HCT116 (cell line): ENCODE measurements around the gene CLCN4. TPM values are rescaled to one million over a fixed set of nuclear protein-coding genes. Genes with fewer than 3 reads are reported as not detected.
A peak's percentile ranks its signal among the peaks of the same experiment; 100 is the strongest.

ENCODE experiments used
- ATAC-seq: fragments of 200-7000 bp; cut with Tn5 transposase; 2 replicates; pipeline ENCODE4 v1.9.1; 2020; ENCODE audit warnings: mild to moderate bottlenecking, moderate library complexity
- BruUV-seq: library from RNA; stranded (reverse); fragments of 400-500 nt; replicated peaks from 2 replicates; lab custom pipeline; 2021; lab: Mats Ljungman, UMichigan
- CTCF ChIA-PET: fragments of 300-600 bp; sonication (Branson Sonifier 250); formaldehyde crosslinking; loops from one replicate; lab custom pipeline; 2021; ENCODE audit warnings: antibody characterized with exemption; lab: Charles Lee
- POLR2A ChIA-PET: fragments of 300-600, 350-600 bp; sonication (Branson Sonifier 250); formaldehyde crosslinking; loops from one replicate; lab custom pipeline; 2021; ENCODE audit warnings: antibody characterized with exemption; lab: Charles Lee
- RAD21 ChIA-PET, 2 experiments: fragments of 300-600 bp; sonication (Branson Sonifier 250); formaldehyde crosslinking; loops; one replicate each; lab custom pipeline; 2023; ENCODE audit warnings: low total read pairs in 2 of 2; ENCODE audit not compliant: uncharacterized antibody in 2 of 2, unreplicated experiment in 2 of 2, low non-redundant PET in 1 of 2; lab: Charles Lee
- DNase-seq: peaks from one replicate; pipeline ENCODE4 v3.0.0-alpha.2; 2010; ENCODE audit warnings: low read depth, low spot score
- H2AFZ ChIP-seq: fragments of 200-600 bp; shearing (Covaris generic), sonication (generic); 2 replicates; pipeline ENCODE4 v1.6.1; 2017; ENCODE audit warnings: low read depth, mixed run types, mixed read lengths, antibody characterized with exemption, low read length; ENCODE audit not compliant: poor library complexity, severe bottlenecking
- H3K27ac ChIP-seq: 2 replicates; pipeline ENCODE4 v1.5.1; 2012; ENCODE audit warnings: low read depth, low read length
- H3K27me3 ChIP-seq: fragments of 200-600 bp; sonication (generic); 2 replicates; pipeline ENCODE4 v1.6.1; 2016; ENCODE audit warnings: mixed run types, low read length, mixed read lengths; ENCODE audit not compliant: insufficient read depth
- H3K36me3 ChIP-seq, 2 experiments: fragments of 200-500 bp in 1 of 2; fragments of 200-600 bp in 1 of 2; sonication (Bioruptor generic) in 1 of 2; sonication (generic) in 1 of 2; 2 replicates each; pipeline versions ENCODE4 v1.5.1 to v1.6.1; 2014 to 2016; ENCODE audit warnings: low read length in 2 of 2, inconsistent platforms in 1 of 2, mixed read lengths in 1 of 2, mixed run types in 1 of 2; ENCODE audit not compliant: insufficient read depth in 2 of 2, control insufficient read depth in 1 of 2
- H3K4me1 ChIP-seq, 2 experiments: fragments of 200-600 bp in 1 of 2; sonication (generic) in 1 of 2; 2 replicates each; pipeline versions ENCODE4 v1.5.1 to v1.6.1; 2012 to 2017; ENCODE audit warnings: low read length in 2 of 2, inconsistent platforms in 1 of 2, mild to moderate bottlenecking in 1 of 2, mixed read lengths in 1 of 2, mixed run types in 1 of 2, moderate library complexity in 1 of 2; ENCODE audit not compliant: insufficient read depth in 2 of 2, control insufficient read depth in 1 of 2
- H3K4me2 ChIP-seq: fragments of 200-600 bp; sonication (generic); 2 replicates; pipeline ENCODE4 v1.6.1; 2017; ENCODE audit warnings: mixed run types, low read length, mixed read lengths
- H3K4me3 ChIP-seq, 2 experiments: fragments of 200-600 bp in 1 of 2; sonication (generic) in 1 of 2; replicated peaks in 1 of 2; 2 replicates each; pipeline ENCODE4 v1.5.1; 2011 to 2016; ENCODE audit warnings: low read length in 2 of 2, control low read depth in 1 of 2, low read depth in 1 of 2, mild to moderate bottlenecking in 1 of 2, mixed read lengths in 1 of 2, mixed run types in 1 of 2
- H3K79me2 ChIP-seq: fragments of 200-600 bp; sonication (generic); 2 replicates; pipeline ENCODE4 v1.6.1; 2017; ENCODE audit warnings: mild to moderate bottlenecking, mixed run types, low read length, moderate library complexity, mixed read lengths; ENCODE audit not compliant: insufficient read depth
- H3K9ac ChIP-seq: fragments of 200-600 bp; sonication (generic); 2 replicates; pipeline ENCODE4 v1.6.1; 2016; ENCODE audit warnings: low read length, mixed read lengths
- H3K9me2 ChIP-seq: fragments of 200-600 bp; sonication (generic), shearing (Covaris generic); 2 replicates; pipeline ENCODE4 v1.6.1; 2017; ENCODE audit warnings: mixed run types, mild to moderate bottlenecking, moderate library complexity; ENCODE audit not compliant: insufficient read depth
- H3K9me3 ChIP-seq, 2 experiments: fragments of 200-500 bp in 1 of 2; fragments of 200-600 bp in 1 of 2; sonication (Bioruptor generic) in 1 of 2; sonication (generic) in 1 of 2; 2 replicates each; pipeline ENCODE4 v1.6.1; 2014 to 2017; ENCODE audit warnings: low read length in 2 of 2, mixed read lengths in 2 of 2, inconsistent platforms in 1 of 2, low read depth in 1 of 2, mild to moderate bottlenecking in 1 of 2, mixed run types in 1 of 2, moderate library complexity in 1 of 2; ENCODE audit not compliant: control insufficient read depth in 1 of 2, insufficient read depth in 1 of 2
- H4K20me1 ChIP-seq: fragments of 200-600 bp; sonication (generic), shearing (Covaris generic); 2 replicates; pipeline ENCODE4 v1.6.1; 2017; ENCODE audit warnings: mixed run types, mild to moderate bottlenecking, moderate library complexity; ENCODE audit not compliant: insufficient read depth
- CBX3 ChIP-seq: IDR thresholded peaks from 2 replicates; pipeline ENCODE4 v1.6.1; 2012; ENCODE audit warnings: low read depth
- CEBPB ChIP-seq: IDR thresholded peaks from 2 replicates; pipeline ENCODE4 v1.6.1; 2012; ENCODE audit warnings: low read depth
- EGR1 ChIP-seq: IDR thresholded peaks from 2 replicates; pipeline ENCODE4 v1.6.1; 2012; ENCODE audit warnings: low read depth
- ELF1 ChIP-seq: IDR thresholded peaks from 2 replicates; pipeline ENCODE4 v1.6.1; 2012; ENCODE audit warnings: low read depth, borderline replicate concordance
- EZH2 ChIP-seq: fragments of 200-600 bp; sonication (generic); IDR thresholded peaks from 2 replicates; pipeline ENCODE4 v1.6.1; 2017; ENCODE audit warnings: antibody characterized with exemption, mixed run types
- EZH2phosphoT487 ChIP-seq: fragments of 200-600 bp; IDR thresholded peaks from 2 replicates; pipeline ENCODE4 v1.6.1; 2018; ENCODE audit warnings: antibody characterized with exemption, borderline replicate concordance
- FOSL1 ChIP-seq: IDR thresholded peaks from 2 replicates; pipeline ENCODE4 v1.6.1; 2012; ENCODE audit warnings: low read depth
- JUND ChIP-seq: IDR thresholded peaks from 2 replicates; pipeline ENCODE4 v1.6.1; 2012
- POLR2AphosphoS5 ChIP-seq: IDR thresholded peaks from 2 replicates; pipeline ENCODE4 v1.6.1; 2011; ENCODE audit warnings: mild to moderate bottlenecking, low read depth, low read length, moderate library complexity
- SIN3A ChIP-seq: IDR thresholded peaks from 2 replicates; pipeline ENCODE4 v1.6.1; 2012; ENCODE audit warnings: low read depth
- SP1 ChIP-seq: IDR thresholded peaks from 2 replicates; pipeline ENCODE4 v1.6.1; 2012; ENCODE audit warnings: low read depth
- SRF ChIP-seq: IDR thresholded peaks from 2 replicates; pipeline ENCODE4 v1.6.1; 2012; ENCODE audit warnings: low read depth
- TCF7L2 ChIP-seq: IDR thresholded peaks from 2 replicates; pipeline ENCODE4 v1.7.0; 2011; ENCODE audit warnings: borderline replicate concordance, inconsistent platforms; ENCODE audit not compliant: insufficient read depth, insufficient read length; ENCODE audit errors: extremely low read depth
- YY1 ChIP-seq: IDR thresholded peaks from 2 replicates; pipeline ENCODE4 v1.6.1; 2011; ENCODE audit warnings: low read length, low read depth, moderate library complexity, mild to moderate bottlenecking; ENCODE audit not compliant: insufficient replicate concordance; ENCODE audit errors: extremely low read depth
- ZBTB33 ChIP-seq: IDR thresholded peaks from 2 replicates; pipeline ENCODE4 v1.6.1; 2011; ENCODE audit warnings: mild to moderate bottlenecking, low read length, moderate library complexity; ENCODE audit not compliant: insufficient replicate concordance; ENCODE audit errors: extremely low read depth
- ZFX ChIP-seq: fragments of 450-650 bp; IDR thresholded peaks from 2 replicates; pipeline ENCODE4 v1.6.1; 2017
- ZNF274 ChIP-seq: fragments of 200-500 bp; sonication (Bioruptor generic); IDR thresholded peaks from 2 replicates; pipeline ENCODE4 v1.6.1; 2014; ENCODE audit warnings: mild to moderate bottlenecking, low read depth, low read length, inconsistent platforms
- intact Hi-C: fragments of 100-400 bp; cut with micrococcal nuclease; formaldehyde crosslinking; loops from 2 replicates; pipeline ENCODE4 v1.10.0; 2022
- total RNA-seq: library from RNA; stranded (reverse); gene quantifications from one replicate; pipeline ENCODE4 v1.2.1, GENCODE V29; 2021; ENCODE audit not compliant: unreplicated experiment
- TF ChIP-seq, protein P1 (sequence below): IDR thresholded peaks from 2 replicates; pipeline ENCODE4 v1.6.1; 2012
- TF ChIP-seq, protein P2 (sequence below): IDR thresholded peaks from 2 replicates; pipeline ENCODE4 v1.6.1; 2012
- TF ChIP-seq, protein P3 (sequence below), 3 experiments: fragments of 200-600 bp in 1 of 3; sonication (generic) in 1 of 3; IDR thresholded peaks in 2 of 3; conservative IDR thresholded peaks in 1 of 3; 2 replicates each; pipeline ENCODE4 v1.5.1; 2012 to 2017; ENCODE audit warnings: low read depth in 2 of 3, low read length in 2 of 3, antibody characterized with exemption in 1 of 3, borderline replicate concordance in 1 of 3, control low read depth in 1 of 3, mild to moderate bottlenecking in 1 of 3, mixed read lengths in 1 of 3, mixed run types in 1 of 3, moderate library complexity in 1 of 3; ENCODE audit not compliant: insufficient read depth in 1 of 3

The CLCN4 gene
- total RNA-seq, 1 experiment from 2014 or later = 3.1 TPM

DNA sequence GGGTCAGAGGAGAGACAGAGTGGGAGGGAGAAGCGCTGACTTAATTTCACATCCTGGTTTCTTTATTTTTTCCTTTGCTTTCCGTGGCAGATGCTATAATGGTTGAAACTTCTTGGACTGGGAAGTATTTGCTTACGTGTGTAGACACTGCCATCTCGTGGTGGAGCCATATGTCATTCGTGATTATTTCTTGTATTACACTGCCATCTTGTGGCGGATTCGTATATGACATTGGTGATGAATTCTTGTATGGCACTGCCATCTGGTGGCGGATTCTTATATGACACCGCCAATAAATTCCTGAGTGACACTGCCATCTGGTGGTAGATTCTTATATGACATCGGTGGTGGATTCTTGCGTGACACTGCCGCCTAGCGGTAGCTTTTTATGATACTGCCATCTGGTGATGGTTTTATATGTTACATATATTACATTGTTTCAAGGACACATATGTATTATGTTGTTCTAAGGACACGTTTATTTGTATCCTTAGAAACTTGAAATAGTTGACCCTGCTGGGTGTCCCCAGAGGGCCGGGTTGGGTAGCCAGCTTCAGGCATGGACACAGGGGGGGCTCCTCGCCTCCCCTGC is 37.3 kb upstream of the CLCN4 start:
- Histone ChIP-seq H3K79me2 (no peaks in the 10 kb centered on the region), H3K27me3 (no peaks in the 10 kb centered on the region), H2AFZ (no peak overlapping the region), H3K4me1 (no peaks in the 10 kb centered on the region), H3K4me3 (no peak overlapping the region), H3K9me3 (peaks cover 8 to 20% of the 10 kb centered on the region in 2 experiments; a peak in 2 of 4 replicates), H3K9me2 (no peaks in the 10 kb centered on the region), H3K9ac (no peak overlapping the region), H3K36me3 (no peaks in the 10 kb centered on the region), H4K20me1 (no peaks in the 10 kb centered on the region), H3K27ac (no peak overlapping the region), H3K4me2 (no peak overlapping the region)
- DNase-seq = peak; percentile 73
- intact Hi-C loops = loop anchor here (1.0 to 5.0 kb wide), 7 partner anchors 124 to 1372 kb away; no protein-coding TSS in a partner anchor
- no TSS peak for BruUV-seq
- RAD21 ChIA-PET = no interaction called here
- CTCF ChIA-PET = no interaction called here
- ATAC-seq = peak; percentile 40
- POLR2A ChIA-PET = no interaction called here
- TF ChIP-seq SIN3A (no peak), FOSL1 (no peak), SRF (peak; percentile 81), YY1 (peak; percentile 27), CBX3 (peak; percentile 91), ZBTB33 (peak; percentile 30), TCF7L2 (no peak), EZH2 (no peak), CEBPB (0 out of 2 replicates have a peak, but pooled peaks have one; percentile 39), ELF1 (no peak), ZNF274 (no peak), EGR1 (no peak), POLR2AphosphoS5 (peak; percentile 72), JUND (no peak), SP1 (peak; percentile 32), ZFX (no peak), EZH2phosphoT487 (no peak)
- TF ChIP-seq, protein P1, sequence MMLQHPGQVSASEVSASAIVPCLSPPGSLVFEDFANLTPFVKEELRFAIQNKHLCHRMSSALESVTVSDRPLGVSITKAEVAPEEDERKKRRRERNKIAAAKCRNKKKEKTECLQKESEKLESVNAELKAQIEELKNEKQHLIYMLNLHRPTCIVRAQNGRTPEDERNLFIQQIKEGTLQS = no peak
- TF ChIP-seq, protein P2, sequence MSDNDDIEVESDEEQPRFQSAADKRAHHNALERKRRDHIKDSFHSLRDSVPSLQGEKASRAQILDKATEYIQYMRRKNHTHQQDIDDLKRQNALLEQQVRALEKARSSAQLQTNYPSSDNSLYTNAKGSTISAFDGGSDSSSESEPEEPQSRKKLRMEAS = no peak; the same call in 1 of the 2 replicates
- TF ChIP-seq, protein P3, sequence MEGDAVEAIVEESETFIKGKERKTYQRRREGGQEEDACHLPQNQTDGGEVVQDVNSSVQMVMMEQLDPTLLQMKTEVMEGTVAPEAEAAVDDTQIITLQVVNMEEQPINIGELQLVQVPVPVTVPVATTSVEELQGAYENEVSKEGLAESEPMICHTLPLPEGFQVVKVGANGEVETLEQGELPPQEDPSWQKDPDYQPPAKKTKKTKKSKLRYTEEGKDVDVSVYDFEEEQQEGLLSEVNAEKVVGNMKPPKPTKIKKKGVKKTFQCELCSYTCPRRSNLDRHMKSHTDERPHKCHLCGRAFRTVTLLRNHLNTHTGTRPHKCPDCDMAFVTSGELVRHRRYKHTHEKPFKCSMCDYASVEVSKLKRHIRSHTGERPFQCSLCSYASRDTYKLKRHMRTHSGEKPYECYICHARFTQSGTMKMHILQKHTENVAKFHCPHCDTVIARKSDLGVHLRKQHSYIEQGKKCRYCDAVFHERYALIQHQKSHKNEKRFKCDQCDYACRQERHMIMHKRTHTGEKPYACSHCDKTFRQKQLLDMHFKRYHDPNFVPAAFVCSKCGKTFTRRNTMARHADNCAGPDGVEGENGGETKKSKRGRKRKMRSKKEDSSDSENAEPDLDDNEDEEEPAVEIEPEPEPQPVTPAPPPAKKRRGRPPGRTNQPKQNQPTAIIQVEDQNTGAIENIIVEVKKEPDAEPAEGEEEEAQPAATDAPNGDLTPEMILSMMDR (IDR thresholded peaks at IDR 0.05 in 2 of 3, conservative IDR thresholded peaks at IDR 0.05 in 1 of 3; ENCODE audit: borderline replicate concordance in 1 of 3, insufficient read depth in 1 of 3, low read depth in 2 of 3, low read length in 2 of 3) = peak; percentile 77 to 100 (median 100)
